ENCODE data around the gene RFC3. TPM values are rescaled to one million over a fixed set of nuclear protein-coding genes. Genes with fewer than 3 reads are reported as not detected.

The RFC3 gene
- total and polyA plus RNA-seq, 2 of the 13 experiments (the other 11 are each of a cell fraction or from before 2014, with no cell fraction given): 16.0 to 55.7 TPM

DNA sequence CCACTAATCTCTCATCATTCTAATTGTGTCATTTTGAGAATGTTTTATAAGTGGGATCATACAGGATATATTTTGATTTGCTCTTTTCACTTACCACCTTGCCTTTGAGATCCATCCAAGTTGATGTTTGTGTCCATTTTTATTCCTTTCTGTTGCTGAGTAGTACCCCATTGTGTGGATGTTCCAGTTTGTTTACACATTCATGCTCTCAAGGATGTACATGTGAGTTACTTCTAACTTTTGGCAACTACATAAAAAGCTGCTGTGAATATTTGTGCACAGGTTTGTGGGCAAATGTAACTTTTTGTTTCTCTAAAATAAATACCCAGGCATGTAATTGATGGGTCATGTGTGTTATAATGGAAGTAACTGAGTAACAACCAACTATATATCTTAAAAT, 64.9 kb downstream of the RFC3 start:
- no peak overlapping the region for H3K4me3 ChIP-seq (replicated peaks in 1 of 3; ENCODE audit: insufficient read depth in 1 of 3, low read depth in 2 of 3, low read length in 3 of 3)
- DNase-seq (ENCODE audit: low spot score) (no peak), ATAC-seq (no peak), FAIRE-seq (no peak)
- POLR2A ChIA-PET: no interaction called here
- H4K20me1 ChIP-seq (ENCODE audit: insufficient read depth, low read length): no peaks in the 10 kb centered on the region
- TF ChIP-seq ZBTB8A (CRISPR knock-in tag; IDR thresholded peaks at IDR 0.05; ENCODE audit: borderline replicate concordance, low read depth): no peak
- no peak for TF ChIP-seq HNRNPH1 (optimal IDR thresholded peaks at IDR 0.05; ENCODE audit: low read depth, low read length)
- TF ChIP-seq, protein P1, sequence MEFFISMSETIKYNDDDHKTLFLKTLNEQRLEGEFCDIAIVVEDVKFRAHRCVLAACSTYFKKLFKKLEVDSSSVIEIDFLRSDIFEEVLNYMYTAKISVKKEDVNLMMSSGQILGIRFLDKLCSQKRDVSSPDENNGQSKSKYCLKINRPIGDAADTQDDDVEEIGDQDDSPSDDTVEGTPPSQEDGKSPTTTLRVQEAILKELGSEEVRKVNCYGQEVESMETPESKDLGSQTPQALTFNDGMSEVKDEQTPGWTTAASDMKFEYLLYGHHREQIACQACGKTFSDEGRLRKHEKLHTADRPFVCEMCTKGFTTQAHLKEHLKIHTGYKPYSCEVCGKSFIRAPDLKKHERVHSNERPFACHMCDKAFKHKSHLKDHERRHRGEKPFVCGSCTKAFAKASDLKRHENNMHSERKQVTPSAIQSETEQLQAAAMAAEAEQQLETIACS (CRISPR knock-in tag; IDR thresholded peaks at IDR 0.05): no peak
- TF ChIP-seq MAX (IDR thresholded peaks at IDR 0.05): no peak
- no peak for TF ChIP-seq KLF11 (CRISPR knock-in tag; IDR thresholded peaks at IDR 0.05)
- no peak for TF ChIP-seq POGZ (CRISPR knock-in tag; IDR thresholded peaks at IDR 0.05)
- no peak for TF ChIP-seq MBD4 (IDR thresholded peaks at IDR 0.05; ENCODE audit: borderline replicate concordance, low read length)
- no peak for TF ChIP-seq ZBTB1 (CRISPR knock-in tag; IDR thresholded peaks at IDR 0.05; ENCODE audit: borderline replicate concordance)
- TF ChIP-seq, protein P2, sequence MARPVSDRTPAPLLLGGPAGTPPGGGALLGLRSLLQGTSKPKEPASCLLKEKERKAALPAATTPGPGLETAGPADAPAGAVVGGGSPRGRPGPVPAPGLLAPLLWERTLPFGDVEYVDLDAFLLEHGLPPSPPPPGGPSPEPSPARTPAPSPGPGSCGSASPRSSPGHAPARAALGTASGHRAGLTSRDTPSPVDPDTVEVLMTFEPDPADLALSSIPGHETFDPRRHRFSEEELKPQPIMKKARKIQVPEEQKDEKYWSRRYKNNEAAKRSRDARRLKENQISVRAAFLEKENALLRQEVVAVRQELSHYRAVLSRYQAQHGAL (CRISPR knock-in tag; IDR thresholded peaks at IDR 0.05; ENCODE audit: not compliant biosample characterization): no peak
- TF ChIP-seq, protein P3, sequence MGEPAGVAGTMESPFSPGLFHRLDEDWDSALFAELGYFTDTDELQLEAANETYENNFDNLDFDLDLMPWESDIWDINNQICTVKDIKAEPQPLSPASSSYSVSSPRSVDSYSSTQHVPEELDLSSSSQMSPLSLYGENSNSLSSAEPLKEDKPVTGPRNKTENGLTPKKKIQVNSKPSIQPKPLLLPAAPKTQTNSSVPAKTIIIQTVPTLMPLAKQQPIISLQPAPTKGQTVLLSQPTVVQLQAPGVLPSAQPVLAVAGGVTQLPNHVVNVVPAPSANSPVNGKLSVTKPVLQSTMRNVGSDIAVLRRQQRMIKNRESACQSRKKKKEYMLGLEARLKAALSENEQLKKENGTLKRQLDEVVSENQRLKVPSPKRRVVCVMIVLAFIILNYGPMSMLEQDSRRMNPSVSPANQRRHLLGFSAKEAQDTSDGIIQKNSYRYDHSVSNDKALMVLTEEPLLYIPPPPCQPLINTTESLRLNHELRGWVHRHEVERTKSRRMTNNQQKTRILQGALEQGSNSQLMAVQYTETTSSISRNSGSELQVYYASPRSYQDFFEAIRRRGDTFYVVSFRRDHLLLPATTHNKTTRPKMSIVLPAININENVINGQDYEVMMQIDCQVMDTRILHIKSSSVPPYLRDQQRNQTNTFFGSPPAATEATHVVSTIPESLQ (CRISPR knock-in tag; conservative IDR thresholded peaks at IDR 0.05): no peak
- TF ChIP-seq FOXA3 (CRISPR knock-in tag; IDR thresholded peaks at IDR 0.05): no peak
- TF ChIP-seq, protein P4, sequence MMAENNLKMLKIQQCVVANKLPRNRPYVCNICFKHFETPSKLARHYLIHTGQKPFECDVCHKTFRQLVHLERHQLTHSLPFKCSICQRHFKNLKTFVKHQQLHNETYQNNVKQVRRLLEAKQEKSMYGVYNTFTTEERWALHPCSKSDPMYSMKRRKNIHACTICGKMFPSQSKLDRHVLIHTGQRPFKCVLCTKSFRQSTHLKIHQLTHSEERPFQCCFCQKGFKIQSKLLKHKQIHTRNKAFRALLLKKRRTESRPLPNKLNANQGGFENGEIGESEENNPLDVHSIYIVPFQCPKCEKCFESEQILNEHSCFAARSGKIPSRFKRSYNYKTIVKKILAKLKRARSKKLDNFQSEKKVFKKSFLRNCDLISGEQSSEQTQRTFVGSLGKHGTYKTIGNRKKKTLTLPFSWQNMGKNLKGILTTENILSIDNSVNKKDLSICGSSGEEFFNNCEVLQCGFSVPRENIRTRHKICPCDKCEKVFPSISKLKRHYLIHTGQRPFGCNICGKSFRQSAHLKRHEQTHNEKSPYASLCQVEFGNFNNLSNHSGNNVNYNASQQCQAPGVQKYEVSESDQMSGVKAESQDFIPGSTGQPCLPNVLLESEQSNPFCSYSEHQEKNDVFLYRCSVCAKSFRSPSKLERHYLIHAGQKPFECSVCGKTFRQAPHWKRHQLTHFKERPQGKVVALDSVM (CRISPR knock-in tag; IDR thresholded peaks at IDR 0.05): no peak
- TF ChIP-seq ZFP1 (CRISPR knock-in tag; IDR thresholded peaks at IDR 0.05): no peak
- TF ChIP-seq, protein P5, sequence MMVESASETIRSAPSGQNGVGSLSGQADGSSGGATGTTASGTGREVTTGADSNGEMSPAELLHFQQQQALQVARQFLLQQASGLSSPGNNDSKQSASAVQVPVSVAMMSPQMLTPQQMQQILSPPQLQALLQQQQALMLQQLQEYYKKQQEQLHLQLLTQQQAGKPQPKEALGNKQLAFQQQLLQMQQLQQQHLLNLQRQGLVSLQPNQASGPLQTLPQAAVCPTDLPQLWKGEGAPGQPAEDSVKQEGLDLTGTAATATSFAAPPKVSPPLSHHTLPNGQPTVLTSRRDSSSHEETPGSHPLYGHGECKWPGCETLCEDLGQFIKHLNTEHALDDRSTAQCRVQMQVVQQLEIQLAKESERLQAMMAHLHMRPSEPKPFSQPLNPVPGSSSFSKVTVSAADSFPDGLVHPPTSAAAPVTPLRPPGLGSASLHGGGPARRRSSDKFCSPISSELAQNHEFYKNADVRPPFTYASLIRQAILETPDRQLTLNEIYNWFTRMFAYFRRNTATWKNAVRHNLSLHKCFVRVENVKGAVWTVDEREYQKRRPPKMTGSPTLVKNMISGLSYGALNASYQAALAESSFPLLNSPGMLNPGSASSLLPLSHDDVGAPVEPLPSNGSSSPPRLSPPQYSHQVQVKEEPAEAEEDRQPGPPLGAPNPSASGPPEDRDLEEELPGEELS (CRISPR knock-in tag; IDR thresholded peaks at IDR 0.05): no peak
- TF ChIP-seq RXRA (CRISPR knock-in tag; IDR thresholded peaks at IDR 0.05): no peak
- TF ChIP-seq RFXAP (CRISPR knock-in tag; IDR thresholded peaks at IDR 0.05; ENCODE audit: borderline replicate concordance): no peak
- no peak for TF ChIP-seq XBP1 (CRISPR knock-in tag; IDR thresholded peaks at IDR 0.05)
- no peak for TF ChIP-seq IKZF1 (IDR thresholded peaks at IDR 0.05)
- no peaks in the 10 kb centered on the region for H3K9me3 ChIP-seq (ENCODE audit: low read length)
- no peaks in the 10 kb centered on the region; a peak in 2 of 5 replicates for H3K36me3 ChIP-seq (replicated peaks in 1 of 2; ENCODE audit: control insufficient read depth in 1 of 2, insufficient read depth in 2 of 2, low read length in 2 of 2)
- no peak overlapping the region for H2AFZ ChIP-seq (ENCODE audit: low read length)
- no TSS peak for BruUV-seq (replicated peaks)
- in situ Hi-C loops (cut with HindIII; ENCODE audit: extremely low pct_ligation_motif_present, low pct_unique_long_range_greater_than_20kb): no loop called here
- H3K9ac ChIP-seq (ENCODE audit: insufficient read depth, low read depth, low read length): no peak overlapping the region
- peaks cover 42% of the 10 kb centered on the region for H3K4me1 ChIP-seq (ENCODE audit: insufficient read depth, low read length)
- H3K27me3 ChIP-seq (ENCODE audit: control insufficient read depth in 1 of 2, insufficient read depth in 2 of 2, low read length in 2 of 2): no peaks in the 10 kb centered on the region; a peak in 1 of 5 replicates
- no peak overlapping the region for H3K27ac ChIP-seq (ENCODE audit: extremely low read length, insufficient read depth, low read length)
- no peak overlapping the region for H3K4me2 ChIP-seq (ENCODE audit: low read depth, low read length)
- H3K79me2 ChIP-seq (ENCODE audit: insufficient read depth, low read length): no peaks in the 10 kb centered on the region
- intact Hi-C loops (cut with micrococcal nuclease; ENCODE audit: unreplicated experiment): no loop called here
- CTCF ChIA-PET (ENCODE audit: low intra/inter-chr PET ratio, low total read pairs): no interaction called here
